IPS DF 6.9 (cell line): ENCODE measurements around the gene OR5B3.
"Not testable (repeated sequence)": the region's sequence is repeated elsewhere in the genome, so short reads cannot be mapped to it uniquely, and the experiment has no call there.

Experiments used
- DNase-seq: peaks from one replicate; pipeline ENCODE4 v3.0.0-alpha.2; 2013; ENCODE audit warnings: low read depth, low spot score
- H3K27ac ChIP-seq: one replicate; pipeline ENCODE4 v1.5.1; 2013; ENCODE audit warnings: low read length, control low read depth
- H3K27me3 ChIP-seq: 2 replicates; pipeline ENCODE4 v1.6.1; 2013; ENCODE audit warnings: mild to moderate bottlenecking, low read length; ENCODE audit not compliant: control insufficient read depth, insufficient read depth
- H3K36me3 ChIP-seq: 2 replicates; pipeline ENCODE4 v1.6.1; 2013; ENCODE audit warnings: low read length; ENCODE audit not compliant: control insufficient read depth, insufficient read depth
- H3K4me1 ChIP-seq: 2 replicates; pipeline ENCODE4 v1.6.1; 2013; ENCODE audit warnings: low read length; ENCODE audit not compliant: control insufficient read depth, insufficient read depth
- H3K4me3 ChIP-seq: 2 replicates; pipeline ENCODE4 v1.5.1; 2013; ENCODE audit warnings: mild to moderate bottlenecking, low read length
- H3K9me3 ChIP-seq: 2 replicates; pipeline ENCODE4 v1.6.1; 2013; ENCODE audit warnings: low read length, inconsistent platforms; ENCODE audit not compliant: control insufficient read depth, insufficient read depth
- WGBS: extraction: QIAGEN DNeasy Blood & Tissue Kit; methylation state at CpG from one replicate; pipeline ENCODE4 v1.1.7; 2013; ENCODE audit warnings: mixed read lengths, missing lambda C conversion rate; ENCODE audit not compliant: insufficient read length, insufficient coverage; 5-methylcytosine and 5-hydroxymethylcytosine counted together

Gene OR5B3

GRCh38 chr11:58406774-58407173, at the start of gene OR5B3:
OR5B3 (minus strand) TSS chr11:58406874; CDS start chr11:58403409, 3,465 bp downstream.
- no peaks in the 10 kb centered on the region for H3K4me1 ChIP-seq
- no peak for DNase-seq

DNA sequence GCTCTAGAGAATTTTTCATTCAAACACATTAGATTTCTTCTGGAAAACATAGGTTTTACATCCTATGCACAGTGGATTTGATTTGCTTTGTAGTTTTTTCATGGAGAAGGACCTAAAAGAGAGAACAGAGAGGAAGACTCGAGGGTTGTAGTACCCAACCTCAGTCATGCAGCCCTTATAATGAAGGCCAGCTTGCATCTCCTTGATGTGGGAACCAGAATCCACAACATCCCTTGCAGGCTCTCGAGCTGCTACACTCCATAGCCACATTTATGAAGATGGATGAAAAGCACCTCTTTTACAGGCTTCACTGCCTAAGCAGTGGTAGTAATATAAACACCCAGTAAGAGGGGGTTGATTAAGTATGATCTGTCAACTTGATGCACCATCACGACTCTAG, 44.9 kb upstream of the OR5B3 start:
- H3K4me3 ChIP-seq, result no peak overlapping the region
- WGBS, result no CpG with 5 or more reads among the region's 3 CpGs
- no peaks in the 10 kb centered on the region for H3K9me3 ChIP-seq
- no peaks in the 10 kb centered on the region for H3K27me3 ChIP-seq
- no peaks in the 10 kb centered on the region for H3K36me3 ChIP-seq
- H3K4me1 ChIP-seq, result no peaks in the 10 kb centered on the region
- DNase-seq, result no peak
- H3K27ac ChIP-seq, result no peak overlapping the region

More at GRCh38 chr11:58406774-58407173, at the start of gene OR5B3:
- no peak within 1 kb of the TSS for H3K27ac ChIP-seq
- no peaks in the 10 kb centered on the region for H3K9me3 ChIP-seq
- no peaks in the 10 kb centered on the region for H3K27me3 ChIP-seq
- no peak within 1 kb of the TSS for H3K4me3 ChIP-seq
- WGBS, result no CpG with 5 or more reads among the region's 1 CpG
- H3K36me3 ChIP-seq, result no peaks in the 10 kb centered on the region

DNA sequence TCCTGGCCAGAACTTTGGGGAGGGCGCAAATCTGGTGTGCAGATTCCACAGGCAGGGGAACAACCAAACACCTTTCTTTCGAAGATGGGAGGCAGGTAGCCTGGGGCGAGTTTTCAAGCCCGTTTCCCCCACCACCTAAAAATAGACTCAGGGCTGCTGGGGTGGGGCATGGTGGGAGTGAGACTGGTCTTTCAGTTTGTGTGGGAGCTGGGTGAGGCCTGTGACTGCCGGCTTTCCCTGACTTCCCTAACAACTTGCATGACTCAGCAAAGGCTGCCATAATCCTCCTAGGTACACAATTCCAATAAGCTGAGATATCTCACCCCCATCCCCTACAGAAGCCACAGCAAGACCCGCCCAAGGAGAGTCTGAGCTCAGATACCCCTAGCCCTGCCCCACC, 39.6 kb upstream of the OR5B3 start:
- Histone ChIP-seq H3K4me3 (no peak overlapping the region), H3K9me3 (no peaks in the 10 kb centered on the region), H3K36me3 (no peaks in the 10 kb centered on the region), H3K27me3 (no peaks in the 10 kb centered on the region), H3K4me1 (no peaks in the 10 kb centered on the region), H3K27ac (no peak overlapping the region)
- no CpG with 5 or more reads among the region's 6 CpGs for WGBS
- DNase-seq, result no peak

DNA sequence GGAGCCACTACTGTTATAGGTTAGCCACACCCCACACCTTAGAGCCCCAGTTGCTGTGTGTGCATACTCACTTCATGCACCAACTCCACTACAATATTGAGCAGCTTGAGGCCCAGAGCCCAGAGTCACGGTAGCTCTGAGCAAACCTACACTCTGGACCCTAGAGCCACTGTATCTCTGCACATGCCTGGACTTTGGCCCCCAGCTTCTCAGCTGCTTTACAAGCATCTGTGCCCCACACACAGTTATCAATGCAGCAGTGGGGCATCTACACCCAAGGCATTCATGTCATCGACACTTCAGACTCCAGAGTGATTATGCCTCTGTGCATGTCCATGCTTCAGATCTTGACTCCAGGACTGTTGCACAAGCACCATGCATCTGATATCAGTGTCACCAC, 37.6 kb upstream of the OR5B3 start:
- Histone ChIP-seq H3K27ac (no peak overlapping the region), H3K9me3 (no peaks in the 10 kb centered on the region), H3K4me3 (no peak overlapping the region), H3K4me1 (no peaks in the 10 kb centered on the region), H3K36me3 (no peaks in the 10 kb centered on the region), H3K27me3 (no peaks in the 10 kb centered on the region)
- no peak for DNase-seq
- no CpG with 5 or more reads among the region's 2 CpGs for WGBS

GRCh38 chr11:58442136-58442535, 35.5 kb upstream of the OR5B3 start, which contains the start of gene OR5B12:
OR5B12 (minus strand) TSS chr11:58442236; CDS start chr11:58440151, 2,085 bp downstream.
- no CpG with 5 or more reads among the region's 1 CpG for WGBS
- Histone ChIP-seq H3K27me3 (no peaks in the 10 kb centered on the region), H3K4me1 (no peaks in the 10 kb centered on the region), H3K4me3 (no peak within 1 kb of the TSS), H3K9me3 (no peaks in the 10 kb centered on the region), H3K36me3 (no peaks in the 10 kb centered on the region), H3K27ac (no peak within 1 kb of the TSS)
- DNase-seq, result no peak

- no peak for DNase-seq
- no peak overlapping the region for H3K27ac ChIP-seq
- H3K27me3 ChIP-seq, result no peaks in the 10 kb centered on the region
- no CpG with 5 or more reads among the region's 4 CpGs for WGBS
- H3K4me1 ChIP-seq, result no peaks in the 10 kb centered on the region
- H3K4me3 ChIP-seq, result no peak overlapping the region
- no peaks in the 10 kb centered on the region for H3K9me3 ChIP-seq
- no peaks in the 10 kb centered on the region for H3K36me3 ChIP-seq
Measured at GRCh38 chr11:58438486-58438885, 31.8 kb upstream of the OR5B3 start.

DNA sequence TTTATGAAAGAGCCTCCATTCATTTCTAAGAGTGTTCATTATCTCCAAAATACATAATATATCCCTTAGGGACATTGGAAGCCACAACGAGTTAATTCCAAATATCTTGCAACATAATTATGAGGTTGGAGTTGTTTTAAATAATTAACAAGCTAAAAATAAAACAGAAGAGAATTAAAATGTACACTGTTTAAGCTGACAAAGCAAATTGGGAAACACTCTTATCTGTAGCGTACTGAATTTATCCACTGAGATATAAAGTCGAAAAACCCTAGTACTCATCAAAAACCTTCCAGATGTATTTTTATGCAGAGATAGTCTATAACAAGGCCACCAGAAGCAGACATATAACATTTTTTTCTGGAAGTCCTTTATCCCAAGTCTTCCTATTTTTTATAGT, 27.5 kb upstream of the OR5B3 start:
- no CpG with 5 or more reads among the region's 3 CpGs for WGBS
- no peak overlapping the region for H3K27ac ChIP-seq
- DNase-seq, result no peak
- no peaks in the 10 kb centered on the region for H3K27me3 ChIP-seq
- H3K4me3 ChIP-seq, result no peak overlapping the region
- H3K36me3 ChIP-seq, result no peaks in the 10 kb centered on the region
- H3K9me3 ChIP-seq, result no peaks in the 10 kb centered on the region
- H3K4me1 ChIP-seq, result no peaks in the 10 kb centered on the region

GRCh38 chr11:58433638-58434203, 27.0 kb upstream of the OR5B3 start:
- H3K27ac ChIP-seq, result no peak overlapping the region
- WGBS, result no CpG with 5 or more reads among the region's 3 CpGs
- H3K4me1 ChIP-seq, result no peaks in the 10 kb centered on the region
- H3K4me3 ChIP-seq, result no peak overlapping the region
- no peaks in the 10 kb centered on the region for H3K9me3 ChIP-seq
- DNase-seq, result no peak
- H3K36me3 ChIP-seq, result no peaks in the 10 kb centered on the region
- H3K27me3 ChIP-seq, result no peaks in the 10 kb centered on the region

GRCh38 chr11:58429273-58429672, 22.6 kb upstream of the OR5B3 start:
- H3K27ac ChIP-seq, result no peak overlapping the region
- H3K36me3 ChIP-seq, result no peaks in the 10 kb centered on the region
- WGBS, result no CpG with 5 or more reads among the region's 1 CpG
- H3K9me3 ChIP-seq, result no peaks in the 10 kb centered on the region
- H3K4me1 ChIP-seq, result no peaks in the 10 kb centered on the region
- DNase-seq, result no peak
- H3K27me3 ChIP-seq, result no peaks in the 10 kb centered on the region
- H3K4me3 ChIP-seq, result no peak overlapping the region

- WGBS, result no CpG with 5 or more reads among the region's 3 CpGs
- Histone ChIP-seq H3K27me3 (no peaks in the 10 kb centered on the region), H3K9me3 (no peaks in the 10 kb centered on the region), H3K4me3 (no peak within 1 kb of the TSS), H3K36me3 (no peaks in the 10 kb centered on the region), H3K27ac (no peak within 1 kb of the TSS), H3K4me1 (no peaks in the 10 kb centered on the region)
- no peak for DNase-seq
Measured at GRCh38 chr11:58428021-58428420, 21.3 kb upstream of the OR5B3 start, which contains the start of gene OR5B2. OR5B2 (minus strand) TSS chr11:58428121; CDS start chr11:58423261, 4,860 bp downstream.

- H3K36me3 ChIP-seq, H3K27ac ChIP-seq, H3K9me3 ChIP-seq, H3K4me3 ChIP-seq, H3K4me1 ChIP-seq, H3K27me3 ChIP-seq, DNase-seq: not testable (repeated sequence)
- no CpG with 5 or more reads among the region's 2 CpGs for WGBS
Measured at GRCh38 chr11:58399622-58400021, 7.1 kb downstream of the OR5B3 start.
